Common myeloid progenitor, CD34-positive (primary cell): ENCODE measurements around the gene SURF1.

Experiments
- CTCF ChIA-PET: fragments of 350-600 bp; sonication (Branson Sonifier 250); formaldehyde crosslinking; loops from one replicate; lab custom pipeline; 2021; ENCODE audit warnings: antibody characterized with exemption; lab: Charles Lee
- POLR2A ChIA-PET: fragments of 350-600 bp; sonication (Branson Sonifier 250); formaldehyde crosslinking; loops from one replicate; lab custom pipeline; 2021; ENCODE audit warnings: antibody characterized with exemption; lab: Charles Lee
- DNase-seq, 3 donors: peaks; one replicate each; pipeline versions ENCODE4 v3.0.0 to v3.0.0-alpha.2; 2013
- H3K27ac ChIP-seq, 2 experiments: 1 replicate in 1 of 2; 2 replicates in 1 of 2; pipeline ENCODE4 v1.7.0; 2013; ENCODE audit warnings: inconsistent platforms in 2 of 2, low read length in 2 of 2, mild to moderate bottlenecking in 2 of 2, low read depth in 1 of 2, moderate library complexity in 1 of 2; ENCODE audit not compliant: severe bottlenecking in 2 of 2, insufficient read depth in 1 of 2, poor library complexity in 1 of 2
- H3K27me3 ChIP-seq, 5 experiments: replicated peaks in 2 of 5; 1 replicate in 3 of 5; 2 replicates in 2 of 5; pipeline versions ENCODE4 v1.6.1 to v1.7.0; 2013; ENCODE audit warnings: low read length in 4 of 5, mild to moderate bottlenecking in 2 of 5, moderate library complexity in 2 of 5, inconsistent platforms in 1 of 5; ENCODE audit not compliant: insufficient read depth in 5 of 5, control insufficient read depth in 4 of 5
- H3K36me3 ChIP-seq, 4 experiments: 1 replicate in 2 of 4; 2 replicates in 2 of 4; pipeline versions ENCODE4 v1.6.1 to v1.7.0; 2013; ENCODE audit warnings: low read length in 3 of 4, control low read depth in 1 of 4, mild to moderate bottlenecking in 1 of 4; ENCODE audit not compliant: control insufficient read depth in 4 of 4, insufficient read depth in 4 of 4
- H3K4me1 ChIP-seq, 4 experiments: 1 replicate in 3 of 4; 2 replicates in 1 of 4; pipeline versions ENCODE4 v1.6.1 to v1.7.1; 2013; ENCODE audit warnings: low read length in 3 of 4, mild to moderate bottlenecking in 3 of 4, control low read depth in 1 of 4, inconsistent platforms in 1 of 4, moderate library complexity in 1 of 4; ENCODE audit not compliant: control insufficient read depth in 4 of 4, insufficient read depth in 4 of 4; ENCODE audit errors: control extremely low read depth in 1 of 4
- H3K4me3 ChIP-seq, 7 experiments: 1 replicate in 4 of 7; 2 replicates in 3 of 7; pipeline versions ENCODE4 v1.5.1 to v1.7.0; 2013; ENCODE audit warnings: mild to moderate bottlenecking in 7 of 7, low read length in 6 of 7, moderate library complexity in 6 of 7, inconsistent platforms in 2 of 7, low read depth in 2 of 7, control low read depth in 1 of 7; ENCODE audit not compliant: insufficient read depth in 4 of 7, control insufficient read depth in 1 of 7; ENCODE audit errors: extremely low read depth in 1 of 7
- H3K9me3 ChIP-seq, 5 experiments: 1 replicate in 4 of 5; 2 replicates in 1 of 5; pipeline versions ENCODE4 v1.6.1 to v1.7.1; 2013; ENCODE audit warnings: low read length in 4 of 5, mild to moderate bottlenecking in 2 of 5, inconsistent platforms in 1 of 5, low read depth in 1 of 5, moderate library complexity in 1 of 5; ENCODE audit not compliant: control insufficient read depth in 4 of 5, insufficient read depth in 2 of 5; ENCODE audit errors: control extremely low read depth in 1 of 5
- WGBS: methylation state at CpG from one replicate; pipeline ENCODE4 v1.1.5; 2013; ENCODE audit not compliant: insufficient coverage; 5-methylcytosine and 5-hydroxymethylcytosine counted together

Gene SURF1

DNA sequence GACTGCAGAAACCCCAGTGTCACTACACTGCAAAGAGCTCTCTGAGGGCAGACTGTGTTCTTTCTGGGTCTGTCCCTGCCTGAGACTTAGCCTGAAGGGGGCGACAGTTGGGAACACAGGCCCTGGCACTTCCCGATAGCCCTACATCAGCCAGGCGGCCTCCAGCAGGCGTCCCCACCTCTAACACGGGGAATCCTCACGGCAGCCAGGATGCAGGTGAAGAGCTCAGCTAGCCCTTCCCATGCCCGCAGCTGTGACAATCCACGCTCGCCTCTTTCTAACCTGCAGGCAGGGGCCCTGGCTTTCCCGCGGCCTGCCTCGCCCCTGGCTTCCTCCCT, 14.2 kb downstream of the SURF1 start:
- no peaks in the 10 kb centered on the region for H3K27me3 ChIP-seq
- peaks cover 6 to 69% (median 33%) of the 10 kb centered on the region in 4 experiments for H3K36me3 ChIP-seq
- H3K4me3 ChIP-seq, result peak overlapping the region in 1 of 7 experiments; percentile 23
- CTCF ChIA-PET, result interaction anchor here (0.8 to 3.0 kb wide), 10 partner anchors 8 to 156 kb away, joined by 3 to 18 read pairs (median 6); no protein-coding TSS in a partner anchor
- POLR2A ChIA-PET, result interaction anchor here (0.9 kb wide), 1 partner anchor 133 kb away, joined by 3 read pairs; no protein-coding TSS in a partner anchor
- peak overlapping the region in 1 of 2 experiments; percentile 65 for H3K27ac ChIP-seq
- no peaks in the 10 kb centered on the region for H3K9me3 ChIP-seq
- H3K4me1 ChIP-seq, result peaks cover 3 to 61% (median 57%) of the 10 kb centered on the region in 4 experiments
- WGBS, result 95% methylated on average over 12 of the region's 12 CpGs
- no peak for DNase-seq

DNA sequence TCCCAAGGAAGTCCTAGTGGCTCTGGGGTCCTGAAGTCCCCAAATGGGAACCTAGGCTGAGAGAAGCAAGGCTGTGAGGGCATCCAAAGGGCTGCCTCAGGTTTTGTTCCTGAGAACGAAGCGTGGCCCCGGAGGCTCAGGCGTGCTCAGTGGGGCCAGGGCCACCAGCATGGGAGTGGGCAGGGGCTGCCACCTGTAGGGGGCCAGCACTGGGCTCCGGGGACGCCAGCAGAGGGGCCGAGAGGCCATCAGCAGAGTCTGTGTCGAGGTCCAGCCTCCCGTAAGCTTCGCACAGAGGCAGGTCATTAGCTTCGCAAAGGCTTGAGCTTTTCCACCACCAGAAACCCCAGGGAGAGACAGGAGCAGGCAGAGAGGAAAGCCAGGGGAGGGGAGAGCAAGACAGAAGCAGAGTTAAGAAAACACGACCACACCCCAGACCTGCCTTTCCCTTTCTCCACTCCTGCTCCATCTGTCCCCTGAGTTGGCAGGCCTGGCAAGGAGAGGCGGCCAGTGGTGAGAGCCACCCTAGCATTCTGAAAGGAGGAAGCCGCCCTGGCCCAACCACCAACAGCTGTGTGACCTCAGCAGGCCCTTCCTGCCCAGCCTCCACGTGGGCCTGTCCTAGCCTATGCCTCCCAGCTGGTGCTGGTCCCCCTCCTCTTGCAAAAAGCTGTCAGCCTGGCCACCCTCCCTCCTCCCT, 14.8 kb downstream of the SURF1 start:
- H3K36me3 ChIP-seq, result peaks cover 6 to 69% (median 33%) of the 10 kb centered on the region in 4 experiments
- ChIA-PET POLR2A (interaction anchor here (0.9 kb wide), 1 partner anchor 133 kb away, joined by 3 read pairs; no protein-coding TSS in a partner anchor), CTCF (interaction anchor here (0.8 to 3.0 kb wide), 11 partner anchors 9 to 155 kb away, joined by 3 to 18 read pairs (median 8); no protein-coding TSS in a partner anchor)
- DNase-seq, result peak; percentile 24 to 84 (median 76)
- H3K27me3 ChIP-seq, result no peaks in the 10 kb centered on the region
- WGBS, result 78% methylated on average over 12 of the region's 15 CpGs
- peak overlapping the region in 1 of 2 experiments; percentile 65 for H3K27ac ChIP-seq
- H3K4me1 ChIP-seq, result peaks cover 3 to 57% (median 55%) of the 10 kb centered on the region in 4 experiments
- peak overlapping the region in 4 of 7 experiments; percentile 7 to 37 (median 26) for H3K4me3 ChIP-seq
- H3K9me3 ChIP-seq, result no peaks in the 10 kb centered on the region

DNA sequence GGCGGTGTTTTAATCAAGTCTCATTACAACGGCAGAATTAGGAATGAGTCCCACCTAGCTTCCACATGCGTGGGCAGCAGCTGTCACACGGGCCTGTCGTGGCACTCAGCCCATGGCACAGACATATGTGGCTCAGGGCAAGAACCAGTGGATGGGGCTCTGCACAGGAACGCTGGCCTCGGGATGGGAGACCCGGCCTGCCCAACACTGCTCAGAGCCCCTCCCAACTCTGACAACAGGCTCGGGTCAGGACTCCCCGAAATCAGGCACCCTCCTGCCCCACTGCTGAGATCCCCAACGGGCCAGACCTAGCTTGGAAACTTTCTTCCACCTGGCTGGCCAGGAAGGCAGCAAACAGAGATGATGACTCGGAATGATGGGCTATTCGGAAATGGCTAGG, 15.4 kb downstream of the SURF1 start:
- Histone ChIP-seq H3K9me3 (no peaks in the 10 kb centered on the region), H3K4me1 (peaks cover 3 to 55% (median 54%) of the 10 kb centered on the region in 4 experiments), H3K4me3 (peak overlapping the region in 4 of 7 experiments; percentile 14 to 37 (median 27)), H3K27me3 (no peaks in the 10 kb centered on the region), H3K36me3 (peaks cover 6 to 68% (median 32%) of the 10 kb centered on the region in 4 experiments), H3K27ac (peak overlapping the region in 1 of 2 experiments; percentile 65)
- ChIA-PET POLR2A (no interaction called here), CTCF (interaction anchor here (0.8 to 3.0 kb wide), 8 partner anchors 10 to 152 kb away, joined by 3 to 18 read pairs (median 7); no protein-coding TSS in a partner anchor)
- WGBS, result 85% methylated on average over 13 of the region's 13 CpGs
- DNase-seq, result no peak

DNA sequence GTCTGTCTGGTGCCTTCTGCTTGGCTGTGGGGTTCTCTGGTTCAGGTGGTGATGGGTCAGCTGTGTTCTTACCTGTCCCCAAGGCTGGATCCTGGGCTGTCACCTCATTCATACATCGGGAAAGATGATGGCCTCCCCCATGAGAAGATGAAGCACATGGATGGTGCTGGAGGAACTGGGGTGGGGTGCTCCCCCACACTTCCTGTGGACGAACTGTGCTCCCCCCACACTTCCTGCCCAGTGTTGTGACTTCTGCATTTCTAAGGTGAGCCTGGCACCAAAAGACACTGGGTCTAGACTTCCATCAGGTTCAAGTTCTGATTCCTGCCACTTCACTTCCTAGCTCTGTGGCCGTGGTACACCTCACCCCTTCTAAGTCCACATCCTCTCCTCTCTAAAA, 16.0 kb downstream of the SURF1 start:
- H3K27ac ChIP-seq, result peak overlapping the region in 1 of 2 experiments; percentile 65
- ChIA-PET POLR2A (interaction anchor here (1.0 kb wide), 1 partner anchor 8 kb away, joined by 3 read pairs; the partner anchor contains the start of genes MED22 and RPL7A), CTCF (interaction anchor here (0.8 to 3.0 kb wide), 7 partner anchors 10 to 155 kb away, joined by 4 to 18 read pairs (median 5); no protein-coding TSS in a partner anchor)
- no peaks in the 10 kb centered on the region for H3K9me3 ChIP-seq
- H3K4me3 ChIP-seq, result peak overlapping the region in 2 of 7 experiments; percentile 14 to 26
- peak in 2 of 3 donors; percentile 48 to 59 for DNase-seq
- peaks cover 3 to 61% (median 27%) of the 10 kb centered on the region in 4 experiments for H3K36me3 ChIP-seq
- WGBS, result 8% methylated on average over 2 of the region's 3 CpGs
- H3K27me3 ChIP-seq, result no peaks in the 10 kb centered on the region
- H3K4me1 ChIP-seq, result peaks cover 3 to 57% (median 56%) of the 10 kb centered on the region in 4 experiments

DNA sequence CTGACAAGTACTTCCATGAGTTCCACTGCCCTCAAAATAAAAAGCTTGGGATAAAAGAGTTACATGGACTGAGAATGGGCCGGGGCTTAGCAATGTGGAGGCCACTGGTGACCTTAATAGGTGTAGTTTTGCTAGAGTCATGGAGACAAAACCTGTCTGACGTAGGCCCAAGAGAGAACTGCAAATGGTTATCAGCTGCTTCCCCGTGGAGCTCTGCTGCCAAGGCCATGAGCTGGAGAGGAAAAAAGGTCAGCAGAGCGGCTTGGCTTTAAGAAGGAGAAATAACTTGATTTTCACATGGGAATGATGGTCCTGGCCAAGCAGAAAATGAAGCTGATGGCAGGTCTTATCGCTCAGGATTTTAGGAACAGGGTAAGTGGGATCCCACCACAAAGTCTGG, 16.6 kb downstream of the SURF1 start:
- peaks cover 2 to 57% (median 21%) of the 10 kb centered on the region in 4 experiments for H3K36me3 ChIP-seq
- no peak for DNase-seq
- H3K27me3 ChIP-seq, result no peaks in the 10 kb centered on the region
- H3K4me3 ChIP-seq, result no peak overlapping the region
- WGBS, result 96% methylated on average over 4 of the region's 5 CpGs
- peaks cover 6 to 64% (median 62%) of the 10 kb centered on the region in 4 experiments for H3K4me1 ChIP-seq
- CTCF ChIA-PET, result interaction anchor here (0.8 to 3.0 kb wide), 7 partner anchors 11 to 154 kb away, joined by 4 to 18 read pairs (median 5); partner anchors contain the start of genes SURF1 and SURF2
- no peaks in the 10 kb centered on the region for H3K9me3 ChIP-seq
- POLR2A ChIA-PET, result interaction anchor here (0.9 to 1.0 kb wide), 2 partner anchors 8 to 10 kb away, joined by 3 read pairs; partner anchors contain the start of genes MED22 and RPL7A
- no peak overlapping the region for H3K27ac ChIP-seq

DNA sequence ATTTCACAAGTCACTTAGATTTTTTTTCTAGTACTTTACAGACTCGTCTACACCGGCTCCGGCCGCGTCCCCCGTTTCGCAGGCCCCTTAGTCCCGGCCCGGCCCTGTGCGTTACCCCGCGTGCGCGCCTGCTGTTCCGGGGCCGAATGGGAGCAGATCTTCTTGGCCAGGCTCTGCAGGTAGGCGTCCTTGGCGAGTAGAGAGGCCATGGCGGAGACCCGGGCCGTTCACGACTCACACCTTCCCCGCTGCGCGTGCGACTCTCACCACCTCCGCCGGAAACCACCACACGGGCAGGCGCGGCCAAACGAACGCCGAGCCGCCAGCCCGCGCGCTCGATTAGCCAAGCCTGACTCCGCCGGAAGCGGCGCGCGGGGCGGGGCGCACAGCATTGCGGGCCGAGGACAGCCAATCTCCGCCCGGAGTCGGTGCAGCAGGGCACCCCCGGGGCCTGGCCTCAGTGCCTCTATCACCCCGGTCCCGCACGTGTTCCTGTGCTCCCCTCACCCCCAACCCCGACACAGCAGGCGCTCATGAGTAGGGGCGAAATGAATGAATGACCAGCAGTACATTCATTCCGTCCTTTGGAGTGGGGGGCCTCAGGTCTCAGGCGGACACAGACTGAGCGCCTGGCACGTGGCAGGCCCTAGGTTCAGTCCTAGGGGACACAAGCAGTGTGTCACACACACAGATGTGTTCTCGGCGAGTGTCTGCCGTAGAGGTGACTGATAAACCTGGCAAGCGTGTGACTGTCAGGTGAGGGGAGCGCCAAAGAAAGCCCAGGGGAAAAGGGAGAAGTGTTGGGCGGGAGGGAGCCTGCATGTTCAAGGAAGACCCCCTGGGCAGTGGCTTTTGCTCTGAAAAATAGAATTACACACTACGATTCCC, 20.1 kb downstream of the SURF1 start, which contains the start of gene SURF6:
TSS of gene SURF6 (minus strand) at position 265 of the 888 bp plus-strand sequence. CDS start at position 209, 56 bp downstream.
- peak within 1 kb of the TSS; percentile 58 to 88 for H3K27ac ChIP-seq
- POLR2A ChIA-PET, result interaction anchor here (0.6 kb wide), 3 partner anchors 16 to 156 kb away, joined by 4 to 7 read pairs (median 4); partner anchors contain the start of genes STKLD1 and SURF4
- no peaks in the 10 kb centered on the region for H3K27me3 ChIP-seq
- H3K9me3 ChIP-seq, result no peaks in the 10 kb centered on the region
- peak within 1 kb of the TSS; percentile 62 to 95 (median 83) for H3K4me3 ChIP-seq
- peaks cover 12 to 61% (median 32%) of the 10 kb centered on the region in 4 experiments for H3K36me3 ChIP-seq
- CTCF ChIA-PET, result interaction anchor here (0.6 to 2.0 kb wide), 3 partner anchors 15 to 150 kb away, joined by 3 to 7 read pairs (median 3); no protein-coding TSS in a partner anchor
- H3K4me1 ChIP-seq, result peaks cover 7 to 48% (median 44%) of the 10 kb centered on the region in 4 experiments
- 8% methylated on average over 46 of the region's 70 CpGs for WGBS
- peak; percentile 91 to 96 (median 94) for DNase-seq
